ENCODE measurements around the gene DDC.

The DDC gene

DNA sequence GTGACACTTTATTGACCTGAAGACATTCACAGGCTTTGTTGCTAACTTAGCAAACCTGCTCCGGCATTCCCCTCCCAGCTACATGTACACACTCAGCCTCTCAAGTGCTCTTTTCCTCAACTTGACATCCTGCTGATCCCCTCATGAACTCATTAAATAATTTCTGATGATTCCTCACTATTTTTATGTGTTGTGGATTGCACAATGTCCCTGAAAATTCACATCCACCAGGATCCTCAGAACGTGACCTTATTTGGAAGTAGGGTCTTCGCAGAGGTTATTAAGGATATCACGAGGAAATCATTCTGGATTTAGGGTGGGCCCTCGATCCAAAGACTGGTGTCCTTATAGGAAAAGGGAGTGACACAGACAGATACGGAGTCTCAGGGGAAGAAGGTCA, 142.3 kb downstream of the DDC start:
- Histone ChIP-seq H3K4me1 (ENCODE audit: control insufficient read depth, low read length) (0 out of 2 replicates have a peak, but pooled peaks cover 3% of the 10 kb centered on the region), H3K9me2 (replicated peaks; ENCODE audit: control insufficient read depth, low read length) (no peaks in the 10 kb centered on the region), H3K27ac (ENCODE audit: low read depth, low read length) (no peak overlapping the region), H3K79me2 (ENCODE audit: control insufficient read depth, low read length) (no peaks in the 10 kb centered on the region), H3K36me3 (ENCODE audit: control insufficient read depth, low read length) (no peaks in the 10 kb centered on the region), H3F3A (ENCODE audit: control insufficient read depth, insufficient read depth) (no peaks in the 10 kb centered on the region), H3K27me3 (ENCODE audit: control insufficient read depth, low read length) (no peaks in the 10 kb centered on the region), H3K4me2 (ENCODE audit: low read length) (no peak overlapping the region), H4K20me1 (ENCODE audit: control insufficient read depth, insufficient read depth, low read depth, low read length) (no peaks in the 10 kb centered on the region), H3K9me3 (ENCODE audit: control insufficient read depth, insufficient read depth, low read length) (no peaks in the 10 kb centered on the region), H3K4me3 (ENCODE audit: low read length) (no peak overlapping the region)
- TF ChIP-seq, protein P1, sequence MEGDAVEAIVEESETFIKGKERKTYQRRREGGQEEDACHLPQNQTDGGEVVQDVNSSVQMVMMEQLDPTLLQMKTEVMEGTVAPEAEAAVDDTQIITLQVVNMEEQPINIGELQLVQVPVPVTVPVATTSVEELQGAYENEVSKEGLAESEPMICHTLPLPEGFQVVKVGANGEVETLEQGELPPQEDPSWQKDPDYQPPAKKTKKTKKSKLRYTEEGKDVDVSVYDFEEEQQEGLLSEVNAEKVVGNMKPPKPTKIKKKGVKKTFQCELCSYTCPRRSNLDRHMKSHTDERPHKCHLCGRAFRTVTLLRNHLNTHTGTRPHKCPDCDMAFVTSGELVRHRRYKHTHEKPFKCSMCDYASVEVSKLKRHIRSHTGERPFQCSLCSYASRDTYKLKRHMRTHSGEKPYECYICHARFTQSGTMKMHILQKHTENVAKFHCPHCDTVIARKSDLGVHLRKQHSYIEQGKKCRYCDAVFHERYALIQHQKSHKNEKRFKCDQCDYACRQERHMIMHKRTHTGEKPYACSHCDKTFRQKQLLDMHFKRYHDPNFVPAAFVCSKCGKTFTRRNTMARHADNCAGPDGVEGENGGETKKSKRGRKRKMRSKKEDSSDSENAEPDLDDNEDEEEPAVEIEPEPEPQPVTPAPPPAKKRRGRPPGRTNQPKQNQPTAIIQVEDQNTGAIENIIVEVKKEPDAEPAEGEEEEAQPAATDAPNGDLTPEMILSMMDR (IDR thresholded peaks at IDR 0.05; ENCODE audit: low read depth, low read length, poor library complexity, severe bottlenecking), result no peak
- TF ChIP-seq EZH2phosphoT487 (IDR thresholded peaks at IDR 0.05; ENCODE audit: borderline replicate concordance, low read length), result no peak

DNA sequence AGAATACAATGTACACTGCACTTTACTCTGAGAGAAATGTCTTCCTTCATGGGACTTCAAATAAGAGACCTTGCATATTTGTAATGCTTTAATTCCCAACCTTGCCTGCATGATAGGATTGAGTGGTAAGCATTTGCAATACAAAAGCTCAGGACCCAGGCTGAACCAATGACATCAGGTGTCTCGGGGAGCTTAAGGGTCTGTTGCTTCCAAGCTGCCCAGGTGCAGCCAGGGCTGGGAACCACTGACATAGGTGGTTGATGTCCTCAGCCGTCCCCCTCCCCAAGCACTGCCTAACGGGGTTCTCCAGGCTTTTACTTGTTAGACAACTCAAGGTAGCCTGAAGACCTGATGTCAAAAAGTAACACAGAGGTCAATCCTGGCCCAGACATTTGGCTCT, 144.2 kb downstream of the DDC start:
- no peaks in the 10 kb centered on the region for H4K20me1 ChIP-seq (ENCODE audit: control insufficient read depth, insufficient read depth, low read depth, low read length)
- no peaks in the 10 kb centered on the region for H3K36me3 ChIP-seq (ENCODE audit: control insufficient read depth, low read length)
- H3K27ac ChIP-seq (ENCODE audit: low read depth, low read length), result no peak overlapping the region
- no peaks in the 10 kb centered on the region for H3K27me3 ChIP-seq (ENCODE audit: control insufficient read depth, low read length)
- H3K4me3 ChIP-seq (ENCODE audit: low read length), result no peak overlapping the region
- no peaks in the 10 kb centered on the region for H3K9me3 ChIP-seq (ENCODE audit: control insufficient read depth, insufficient read depth, low read length)
- H3K9me2 ChIP-seq (replicated peaks; ENCODE audit: control insufficient read depth, low read length), result no peaks in the 10 kb centered on the region
- peaks cover 19% of the 10 kb centered on the region for H3K4me1 ChIP-seq (ENCODE audit: control insufficient read depth, low read length)
- no peak for TF ChIP-seq EZH2phosphoT487 (IDR thresholded peaks at IDR 0.05; ENCODE audit: borderline replicate concordance, low read length)
- TF ChIP-seq, protein P1 (IDR thresholded peaks at IDR 0.05; ENCODE audit: low read depth, low read length, poor library complexity, severe bottlenecking), result no peak
- H3F3A ChIP-seq (ENCODE audit: control insufficient read depth, insufficient read depth), result no peaks in the 10 kb centered on the region
- no peak overlapping the region for H3K4me2 ChIP-seq (ENCODE audit: low read length)
- H3K79me2 ChIP-seq (ENCODE audit: control insufficient read depth, low read length), result no peaks in the 10 kb centered on the region

DNA sequence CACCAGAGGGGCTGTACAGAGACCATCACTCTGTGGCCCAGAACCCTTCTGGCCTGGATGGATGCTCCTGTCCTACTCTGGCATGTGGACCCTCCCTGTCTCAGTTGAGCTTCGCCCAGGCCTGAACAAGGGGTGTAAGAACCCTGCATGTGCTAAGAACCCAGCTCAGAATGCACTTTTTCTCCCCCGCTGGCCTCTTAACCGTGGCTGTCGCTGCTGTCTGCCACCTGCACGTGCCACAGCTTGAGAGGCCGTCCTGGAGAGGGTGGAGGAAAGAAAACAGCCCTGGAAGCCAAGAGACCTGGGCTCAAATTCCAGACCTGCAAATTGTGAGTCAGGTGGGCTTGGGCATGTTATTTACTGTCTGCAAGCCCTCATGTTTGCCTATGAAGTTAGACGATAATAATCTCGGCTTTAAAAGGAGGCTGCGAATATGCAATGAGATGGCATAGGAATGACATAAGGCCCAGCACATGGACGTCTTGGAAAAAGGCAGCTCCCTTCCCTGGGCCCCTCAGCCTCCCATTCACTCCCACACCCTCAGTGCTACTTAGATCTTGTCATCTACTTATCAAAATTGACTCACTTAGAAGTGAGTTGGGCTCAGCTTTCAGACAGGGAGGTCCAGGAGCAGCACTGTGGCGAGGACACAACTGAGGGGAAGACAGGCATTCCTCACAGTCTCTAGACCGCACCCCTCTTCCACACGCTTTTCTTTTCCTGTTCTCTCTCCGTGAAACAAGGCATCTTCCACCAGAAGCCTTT, 146.5 kb downstream of the DDC start:
- Histone ChIP-seq H3K9me2 (replicated peaks; ENCODE audit: control insufficient read depth, low read length) (no peaks in the 10 kb centered on the region), H3K36me3 (ENCODE audit: control insufficient read depth, low read length) (no peaks in the 10 kb centered on the region), H3K4me2 (ENCODE audit: low read length) (no peak overlapping the region), H3K79me2 (ENCODE audit: control insufficient read depth, low read length) (no peaks in the 10 kb centered on the region), H3F3A (ENCODE audit: control insufficient read depth, insufficient read depth) (0 out of 2 replicates have a peak, but pooled peaks cover 4% of the 10 kb centered on the region), H3K27ac (ENCODE audit: low read depth, low read length) (no peak overlapping the region), H3K27me3 (ENCODE audit: control insufficient read depth, low read length) (no peaks in the 10 kb centered on the region), H3K4me1 (ENCODE audit: control insufficient read depth, low read length) (peaks cover 27% of the 10 kb centered on the region), H4K20me1 (ENCODE audit: control insufficient read depth, insufficient read depth, low read depth, low read length) (no peaks in the 10 kb centered on the region), H3K9me3 (ENCODE audit: control insufficient read depth, insufficient read depth, low read length) (no peaks in the 10 kb centered on the region), H3K4me3 (ENCODE audit: low read length) (no peak overlapping the region)
- no peak for TF ChIP-seq EZH2phosphoT487 (IDR thresholded peaks at IDR 0.05; ENCODE audit: borderline replicate concordance, low read length)
- TF ChIP-seq, protein P1 (IDR thresholded peaks at IDR 0.05; ENCODE audit: low read depth, low read length, poor library complexity, severe bottlenecking), result no peak
